ENCODE measurements around the gene STX2. TPM values are rescaled to one million over a fixed set of nuclear protein-coding genes. Genes with fewer than 3 reads are reported as not detected.
"Not testable (repeated sequence)": the region's sequence is repeated elsewhere in the genome, so short reads cannot be mapped to it uniquely, and the experiment has no call there.

Gene STX2
- total RNA-seq, 1 donor from 2014 or later, result 19.7 TPM

DNA sequence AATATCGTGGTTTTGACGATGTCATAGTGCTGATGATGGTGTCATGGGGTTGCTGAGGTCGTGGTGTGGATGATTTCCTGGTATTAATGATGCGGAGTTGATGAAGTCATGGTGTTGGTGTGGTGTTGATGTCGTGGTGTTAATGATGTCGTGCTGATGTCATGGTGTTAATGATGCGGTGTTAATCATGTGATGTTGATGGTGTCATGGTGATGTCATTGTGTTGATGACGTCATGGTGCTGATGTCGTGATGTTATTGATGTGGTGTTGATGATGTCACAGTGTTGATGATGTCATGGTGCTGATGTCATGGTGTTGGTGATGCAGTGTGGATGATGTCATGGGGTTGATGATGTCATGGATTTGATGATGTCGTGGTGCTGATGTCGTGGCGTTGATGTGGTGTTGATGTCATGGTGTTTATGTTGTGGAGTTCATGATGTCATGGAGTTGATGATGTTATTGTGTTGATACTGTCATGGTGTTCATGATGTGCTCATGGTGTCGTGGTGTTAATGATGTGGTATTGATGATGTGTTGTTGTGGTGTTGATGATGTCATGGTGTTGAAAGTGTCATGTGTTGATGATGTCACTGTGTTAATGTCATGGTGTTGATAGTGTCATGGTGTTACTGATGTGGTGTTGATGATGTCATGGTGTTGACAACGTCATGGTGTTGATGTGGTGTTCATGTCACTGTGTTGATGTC is 74.4 kb downstream of the STX2 start:
- peak; percentile 37 for DNase-seq

DNA sequence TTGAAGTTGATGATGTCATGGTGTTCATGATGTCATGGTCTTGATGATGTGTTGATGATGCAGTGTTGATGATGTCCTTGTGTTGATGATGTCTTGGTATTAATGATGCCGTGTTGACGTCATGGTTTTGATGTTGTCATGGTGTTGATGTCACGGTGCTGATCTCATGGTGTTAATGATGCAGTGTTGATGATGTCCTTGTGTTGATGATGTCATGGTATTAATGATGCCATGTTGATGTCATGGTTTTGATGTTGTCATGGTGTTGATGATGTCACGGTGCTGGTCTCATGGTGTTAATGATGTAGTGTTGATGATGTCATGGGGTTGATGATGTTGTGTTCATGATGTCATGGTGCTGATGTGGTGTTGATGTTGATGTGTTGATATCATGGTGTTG is 75.0 kb downstream of the STX2 start:
- DNase-seq, result peak; percentile 16

DNA sequence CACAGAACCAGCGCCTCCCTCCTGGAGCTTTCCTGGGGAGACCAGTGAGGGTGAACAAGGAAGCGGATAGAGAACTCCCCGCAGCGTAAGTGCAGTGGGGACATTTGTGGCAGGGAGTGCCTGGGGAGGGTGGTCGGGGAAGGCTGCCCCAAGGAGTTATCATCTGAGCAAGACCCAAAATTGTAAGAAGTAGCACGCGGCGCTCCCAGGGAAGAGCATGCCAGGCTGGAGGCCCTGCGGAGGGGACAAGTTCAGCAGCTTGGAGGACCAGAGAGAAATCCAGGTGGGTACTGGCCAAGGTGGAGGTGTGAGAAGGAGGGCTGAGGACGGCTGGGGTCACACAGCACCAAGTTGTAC is 76.8 kb downstream of the STX2 start:
- DNase-seq, result no peak

DNA sequence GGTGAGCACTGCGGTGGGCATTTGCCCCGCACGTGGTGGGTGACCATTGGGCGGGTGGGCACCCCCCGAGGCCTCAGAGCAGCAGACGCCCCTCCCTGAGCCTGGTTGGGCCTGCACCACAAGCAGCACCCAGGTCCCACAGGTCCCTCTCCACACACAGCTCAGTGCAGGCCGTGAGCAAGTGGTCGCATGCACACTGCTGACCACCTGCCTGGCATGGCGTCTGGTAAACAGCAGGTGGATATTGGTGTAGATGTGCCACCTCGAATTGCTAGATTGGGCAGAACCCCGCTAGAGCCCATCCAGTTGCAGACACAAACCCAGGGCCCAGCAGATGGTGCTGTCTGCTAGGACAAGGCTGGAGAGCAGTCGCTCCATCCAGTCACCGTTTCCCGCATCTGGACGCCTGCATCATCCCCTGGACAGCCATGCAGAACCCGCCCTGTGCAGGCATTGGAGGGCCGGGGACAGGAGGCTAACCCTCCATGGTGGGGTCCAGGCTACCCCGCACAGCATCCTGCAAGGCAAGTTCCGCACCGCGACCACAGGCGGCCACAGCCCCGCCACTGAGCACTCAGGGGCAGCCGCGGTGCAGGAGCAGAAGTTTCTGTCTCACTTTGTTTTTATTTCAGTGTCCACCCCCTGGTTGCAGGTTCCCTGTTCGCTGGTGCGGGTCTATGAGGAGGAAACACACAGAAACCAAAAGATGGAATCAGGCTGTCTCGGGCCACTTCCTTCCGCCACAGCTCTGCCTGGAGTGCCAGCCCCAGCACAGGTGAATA is 77.3 kb downstream of the STX2 start:
- DNase-seq, result peak; percentile 57

DNA sequence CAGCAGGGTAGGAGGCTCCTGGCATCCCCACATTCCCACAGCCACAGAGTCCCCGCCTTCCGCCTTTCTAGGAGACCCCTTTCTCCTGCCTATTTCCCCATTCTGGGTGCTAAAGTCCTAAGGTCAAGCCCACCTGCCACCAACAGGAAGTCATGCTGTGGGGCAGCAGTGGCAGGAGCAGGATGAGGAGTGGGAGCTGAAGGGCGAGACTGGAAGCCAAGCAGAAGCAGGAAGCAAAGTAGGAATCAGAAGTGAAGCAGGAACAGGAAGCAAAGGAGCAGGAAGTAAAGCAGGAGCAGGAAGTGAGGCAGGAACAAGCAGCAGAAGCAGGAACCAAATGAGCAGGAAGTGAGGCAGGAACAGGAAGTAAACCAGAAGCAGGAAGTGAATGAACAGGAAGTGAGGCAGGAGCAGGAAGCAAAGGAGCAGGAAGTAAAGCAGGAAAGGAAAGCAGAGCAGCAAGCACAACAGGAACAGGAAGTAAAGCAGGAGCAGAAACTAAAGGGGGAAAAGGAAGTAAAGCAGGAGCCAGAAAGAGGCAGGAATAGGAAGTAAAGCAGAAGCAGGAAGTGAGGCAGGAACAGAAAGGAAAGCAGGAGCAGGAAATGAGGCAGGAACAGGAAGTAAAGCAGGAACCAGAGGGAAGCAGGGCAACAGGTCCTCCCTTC is 84.7 kb downstream of the STX2 start:
- no peak for DNase-seq

DNA sequence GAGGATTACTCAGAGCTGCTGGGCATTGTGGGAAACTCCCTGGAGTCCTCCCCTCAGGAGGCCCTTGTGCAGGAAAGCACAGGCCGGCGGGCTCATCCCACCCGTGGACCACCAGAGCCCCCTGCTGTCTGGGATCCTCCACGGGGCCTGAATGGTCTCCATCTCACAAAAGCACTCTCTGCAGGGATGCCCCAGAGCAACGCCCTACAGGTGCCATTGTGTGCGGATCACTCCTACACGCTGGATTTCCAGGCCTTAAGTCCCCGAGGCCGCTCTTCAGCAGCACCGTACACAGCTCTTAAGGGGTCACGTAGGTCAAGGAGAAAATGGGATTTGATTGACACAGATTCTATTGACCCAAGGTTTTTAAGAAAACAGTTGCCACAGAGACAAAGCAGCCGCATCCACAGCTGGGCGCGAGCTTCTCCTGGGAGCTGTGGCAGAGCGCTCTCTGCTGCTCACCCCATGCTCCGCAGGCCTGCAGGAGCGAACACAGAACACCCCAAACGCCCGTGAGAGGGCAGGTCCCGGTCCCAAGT is 86.3 kb downstream of the STX2 start:
- DNase-seq, result no peak

DNA sequence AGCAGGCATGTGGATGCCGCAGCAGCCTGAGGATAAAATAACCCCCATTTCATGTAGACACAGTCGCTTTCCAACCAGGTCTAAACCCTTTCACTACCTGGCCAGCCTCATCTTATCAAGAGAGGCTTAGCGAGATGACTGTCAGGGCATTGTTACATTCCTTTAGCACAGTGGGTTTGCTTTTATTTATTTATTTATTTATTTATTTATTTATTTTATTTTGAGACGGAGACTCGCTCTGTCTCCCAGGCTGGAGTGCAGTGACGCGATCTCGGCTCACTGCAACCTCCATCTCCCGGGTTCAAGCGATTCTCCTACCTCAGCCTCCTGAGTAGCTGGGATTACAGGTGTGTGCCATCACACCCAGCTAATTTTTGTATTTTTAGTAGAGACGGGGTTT is 87.0 kb downstream of the STX2 start:
- DNase-seq, result not testable (repeated sequence)

DNA sequence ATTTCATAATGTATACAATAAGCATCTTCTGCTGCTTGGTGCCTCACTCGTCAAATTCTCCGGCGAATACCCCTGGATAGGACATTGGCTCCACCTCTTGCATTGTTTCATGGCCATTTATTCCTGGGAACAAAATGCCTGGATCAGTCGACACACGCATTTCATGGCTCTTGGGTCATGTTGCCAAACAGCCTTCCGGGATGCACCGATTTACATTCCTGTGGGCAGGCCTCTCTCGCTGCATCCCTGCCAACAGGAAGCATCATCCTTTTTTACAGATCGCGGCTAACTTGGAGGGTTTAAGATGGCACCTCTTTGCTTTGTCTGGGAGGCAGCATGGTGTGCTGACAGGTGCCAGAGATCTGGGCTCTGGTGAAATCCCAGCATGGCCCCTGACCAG is 90.3 kb downstream of the STX2 start:
- no peak for DNase-seq

DNA sequence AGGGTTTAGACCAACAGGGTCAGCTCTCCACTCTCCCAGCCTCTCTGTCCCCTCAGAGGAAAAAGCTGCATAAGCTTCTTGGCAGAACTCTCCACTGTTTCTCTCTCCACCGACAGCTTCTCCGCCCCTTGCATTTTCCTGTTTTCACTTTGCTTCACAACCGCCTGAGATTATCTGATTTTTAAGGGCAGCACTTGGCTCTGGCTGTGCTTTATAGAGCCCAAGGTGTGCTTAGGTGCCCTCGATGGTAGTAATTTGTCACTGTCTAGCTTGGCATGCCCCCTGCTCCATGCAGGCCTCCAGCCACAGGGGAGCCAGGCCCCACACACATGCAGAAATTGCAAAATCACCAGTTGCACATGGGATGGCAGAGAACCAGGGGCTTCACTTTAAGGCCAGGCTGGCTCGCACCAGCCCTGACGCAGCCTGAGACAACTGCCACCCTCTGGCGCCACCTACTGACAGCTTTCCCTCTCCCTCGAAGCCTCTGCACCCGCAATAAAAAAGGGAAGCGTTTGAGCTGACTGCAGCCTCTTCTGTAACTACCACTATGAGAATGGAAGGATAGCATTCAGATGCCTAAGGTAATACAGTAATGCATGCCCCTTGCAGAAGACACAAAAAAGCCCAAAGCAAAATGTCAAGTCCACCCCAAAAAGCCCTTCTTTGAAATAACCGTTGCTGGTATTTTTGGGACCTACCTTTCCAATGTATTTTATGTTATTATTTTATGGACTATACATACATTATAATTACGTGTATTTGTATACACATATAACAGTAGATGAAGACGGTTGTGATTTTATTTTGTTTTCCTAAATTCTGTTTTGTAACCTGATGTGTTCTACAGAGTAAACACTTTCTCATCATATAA is 90.9 kb downstream of the STX2 start:
- peak; percentile 92 for DNase-seq

DNA sequence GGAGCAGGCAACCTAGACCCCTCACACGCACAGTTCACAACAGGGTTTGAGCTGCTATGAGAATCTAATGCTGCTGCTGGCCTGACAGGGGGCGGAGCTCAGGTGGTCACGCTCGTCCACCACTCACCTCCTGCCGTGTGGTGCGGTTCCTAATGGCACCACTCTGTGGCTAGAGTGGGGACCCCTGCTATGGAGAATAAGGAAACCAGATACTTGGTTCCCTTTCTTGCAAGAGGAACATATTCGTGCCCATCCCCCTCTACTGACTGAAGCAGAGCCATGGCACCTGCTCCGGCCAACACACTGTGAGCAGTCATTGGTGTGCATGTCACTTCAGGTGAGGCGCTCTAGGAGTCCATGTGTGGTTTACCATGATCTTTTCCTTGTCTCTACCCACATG is 92.5 kb downstream of the STX2 start:
- DNase-seq, result no peak

DNA sequence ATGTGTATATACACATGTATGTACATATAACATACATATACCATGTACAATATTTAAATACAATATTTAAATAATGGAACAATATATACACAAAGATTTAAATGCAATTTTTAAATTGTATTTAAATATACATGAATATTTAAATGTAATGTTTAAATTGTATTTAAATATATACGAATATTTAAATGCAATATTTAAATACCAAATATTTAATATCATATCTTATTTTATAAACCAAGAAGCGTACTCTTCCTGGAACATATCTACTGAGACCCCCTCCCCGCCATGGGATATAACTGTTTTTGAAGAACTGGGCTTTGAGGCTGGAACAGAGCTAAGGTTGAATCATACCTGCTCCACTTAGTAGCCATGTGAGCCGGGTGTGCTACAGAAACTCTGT is 93.1 kb downstream of the STX2 start:
- no peak for DNase-seq

DNA sequence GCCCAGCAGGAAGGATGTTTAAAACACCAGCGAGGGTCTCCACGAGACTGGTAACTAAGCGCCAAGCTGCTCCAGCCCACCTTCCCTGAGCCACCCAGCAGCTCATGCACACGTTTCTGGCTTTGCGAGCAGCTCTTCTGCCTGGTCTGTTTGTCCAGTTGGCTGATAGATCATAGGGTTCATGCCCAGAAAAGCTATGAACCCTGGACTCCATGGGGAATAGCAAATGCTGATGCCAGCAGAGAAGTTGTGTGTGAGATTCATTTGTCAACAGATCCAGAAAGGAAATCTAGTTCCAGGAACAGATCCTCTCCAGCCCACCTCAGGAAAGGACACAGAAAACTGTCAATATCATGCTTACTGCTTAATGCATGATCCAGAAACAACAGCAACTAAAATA is 94.8 kb downstream of the STX2 start:
- no peak for DNase-seq

DNA sequence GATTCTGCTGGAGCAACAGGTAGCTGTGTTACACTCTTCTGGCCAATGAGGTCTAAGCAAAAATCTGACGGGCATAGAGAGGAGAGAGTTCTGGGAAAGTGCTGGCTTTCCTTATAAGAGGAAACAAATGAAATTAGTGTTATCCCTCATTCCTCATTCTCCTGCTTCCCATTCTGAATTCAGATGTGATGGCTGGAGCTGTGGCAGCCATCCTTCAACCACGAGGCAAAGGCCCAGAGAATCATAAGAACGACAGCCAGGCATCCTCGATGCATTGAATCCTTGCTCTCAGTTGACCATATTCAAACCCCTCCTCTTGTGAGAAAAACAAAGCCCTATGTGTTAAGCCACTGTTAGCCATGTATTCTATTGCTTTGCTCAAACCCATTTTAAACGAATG is 95.4 kb downstream of the STX2 start:
- no peak for DNase-seq

DNA sequence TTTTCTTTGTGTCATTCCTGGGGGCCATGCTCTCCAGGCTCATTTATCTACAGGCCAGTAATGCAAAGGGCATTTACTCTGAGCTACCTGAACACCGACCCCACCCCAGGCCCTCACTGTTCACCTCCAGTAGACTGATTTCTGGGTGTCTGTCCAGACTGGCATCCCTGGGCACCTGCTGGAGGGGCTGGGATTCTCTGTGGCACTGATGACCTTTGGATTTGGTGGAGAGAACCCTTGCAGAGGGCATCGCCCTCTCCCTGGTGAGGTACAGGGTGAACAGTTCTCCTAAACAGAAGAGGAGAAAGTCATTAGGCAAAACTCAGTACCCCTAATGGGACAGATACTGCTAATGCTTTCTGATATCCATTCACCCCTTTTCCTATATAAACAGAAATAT is 95.9 kb downstream of the STX2 start:
- DNase-seq, result no peak

DNA sequence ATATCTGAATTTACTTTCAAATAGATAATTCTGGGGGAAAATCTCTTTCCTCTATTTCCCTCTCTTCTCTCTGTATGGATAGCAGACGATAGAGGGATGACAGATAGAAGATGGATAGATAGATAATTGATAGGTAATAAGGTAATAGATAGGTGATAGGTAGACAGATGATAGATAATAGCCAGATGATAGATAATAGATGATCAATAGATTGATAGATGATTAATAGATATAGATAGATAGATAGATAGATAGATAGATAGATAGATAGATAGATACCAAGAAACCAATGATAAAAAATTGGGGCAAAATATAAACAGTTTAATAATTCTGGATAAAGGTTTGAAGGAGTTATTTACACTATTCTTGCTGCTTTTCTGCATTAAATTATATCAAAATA is 96.3 kb downstream of the STX2 start:
- no peak for DNase-seq

DNA sequence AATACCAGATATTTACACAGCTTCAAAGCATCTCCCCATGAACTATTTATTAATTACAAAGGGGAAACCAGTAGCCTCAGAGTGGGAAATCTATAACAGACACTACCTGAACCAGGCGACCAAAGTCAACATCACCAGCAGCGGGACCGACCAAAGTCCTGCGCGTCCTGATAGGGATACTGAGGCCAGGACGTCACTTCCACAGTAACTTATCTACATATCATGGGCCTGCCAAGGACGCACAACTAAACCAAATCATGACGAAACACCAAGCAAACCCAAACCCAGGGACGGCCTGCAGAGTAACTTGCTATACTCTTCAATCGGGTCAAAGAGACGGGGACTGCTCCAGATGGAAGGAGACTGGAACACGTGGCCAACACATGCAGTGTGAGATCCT is 96.9 kb downstream of the STX2 start:
- no peak for DNase-seq

Small RNA genes within 50 kb of the gene (small RNA-seq; reads per million reads assigned to genes)
- not detected for gene RNU6-1077P (ENCODE audit: low replicate concordance)

Other genes starting within 250 kb of the STX2 start
- 0.62 TPM for gene RIMBP2, start 123.0 kb downstream of the STX2 start, total RNA-seq
- 195 TPM for gene RAN, start 32.8 kb upstream of the STX2 start, total RNA-seq
- 16.4 TPM for gene ADGRD1, start 114.7 kb upstream of the STX2 start, total RNA-seq